Mesenteric fat pad (tissue), 1 donor: Measurements from ENCODE around the gene MAP2. TPM values are rescaled to one million over a fixed set of nuclear protein-coding genes. Genes with fewer than 3 reads are reported as not detected.
"Not testable (repeated sequence)": the region's sequence is repeated elsewhere in the genome, so short reads cannot be mapped to it uniquely, and the experiment has no call there.

Source experiments
- DNase-seq: peaks from one replicate; pipeline ENCODE4 v3.0.0-alpha.2; 2020; ENCODE audit warnings: low spot score
- total RNA-seq: library from RNA; stranded (reverse); fragmentation: NEBNext Ultra II Directional; extraction: Animal tissue kit (Norgen Biotek cat#: 25700); gene quantifications from one replicate; pipeline ENCODE4 v1.2.1, GENCODE V29; 2021
- donor health status: DM: yes; HTN: yes; CAD: no.

MAP2 gene
- total RNA-seq, 1 donor from 2014 or later = 3.4 TPM

- no peak for DNase-seq
These were observed 157.2 kb downstream of the MAP2 start for GRCh38 chr2:209581040-209581439.

DNA sequence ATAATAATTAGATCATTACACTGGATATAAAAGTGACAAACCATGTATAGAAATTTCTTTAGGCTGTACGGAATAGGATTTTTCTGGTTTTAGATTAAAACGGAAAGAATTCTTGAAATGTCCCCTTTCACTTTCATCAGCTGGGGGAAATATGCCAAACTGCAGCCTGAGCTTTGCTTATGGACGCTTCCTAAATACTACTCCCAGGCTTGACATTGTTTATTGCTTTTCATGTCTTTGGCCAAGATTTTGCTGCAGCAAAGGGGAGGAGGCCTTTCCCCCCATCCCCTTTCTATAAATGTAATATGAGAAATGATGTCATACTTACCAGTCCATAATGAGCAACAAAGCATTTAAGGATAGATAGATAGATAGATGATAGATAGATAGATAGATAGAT is 158.4 kb downstream of the MAP2 start:
- no peak for DNase-seq

- DNase-seq = no peak
These were observed 160.6 kb downstream of the MAP2 start for GRCh38 chr2:209584472-209584871.

DNA sequence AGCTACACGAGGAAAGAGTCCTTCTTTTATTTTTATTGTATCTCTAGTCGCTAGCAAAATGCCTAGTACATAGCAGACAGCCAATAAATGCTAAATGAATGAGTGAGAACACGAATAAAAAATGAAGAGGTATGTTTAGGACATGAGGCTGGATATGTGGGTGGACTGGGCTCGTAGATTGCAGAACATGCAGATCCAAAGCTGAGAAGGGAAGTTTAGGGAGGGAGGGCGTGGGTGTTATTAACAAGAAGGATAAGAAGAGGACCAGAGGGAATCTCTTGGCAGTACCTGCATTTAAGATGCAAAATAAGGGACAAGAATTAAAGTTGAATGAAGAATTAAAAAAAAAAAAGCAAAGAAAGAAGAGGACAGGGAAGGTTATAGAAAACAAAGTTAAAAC is 161.1 kb downstream of the MAP2 start:
- DNase-seq = no peak

GRCh38 chr2:209591021-209591420 is 167.2 kb downstream of the MAP2 start:
- DNase-seq = no peak

GRCh38 chr2:209592106-209592505 is 168.3 kb downstream of the MAP2 start:
- no peak for DNase-seq

DNA sequence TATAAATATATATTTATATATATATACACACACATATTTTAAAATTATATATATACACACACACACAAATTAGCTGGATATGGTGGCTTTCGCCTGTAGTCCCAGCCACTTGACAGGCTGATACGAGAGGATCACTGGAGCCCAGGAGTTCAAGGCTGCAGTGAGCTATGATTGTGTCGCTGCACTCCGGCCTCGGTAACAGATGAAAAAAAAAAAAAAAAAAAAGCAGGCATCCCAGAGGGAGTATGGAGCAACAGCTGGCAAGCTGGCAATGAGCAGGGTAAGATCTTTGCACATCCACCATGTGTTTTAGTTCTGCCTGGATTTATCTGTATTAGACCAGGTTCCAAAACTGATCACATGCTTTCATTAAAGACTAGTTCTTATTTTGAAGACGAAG is 170.1 kb downstream of the MAP2 start:
- no peak for DNase-seq

- no peak for DNase-seq
These were observed 172.4 kb downstream of the MAP2 start for GRCh38 chr2:209596262-209596661.

- not testable (repeated sequence) for DNase-seq
These were observed 174.4 kb downstream of the MAP2 start for GRCh38 chr2:209598227-209598626.

GRCh38 chr2:209600341-209601171 is 176.7 kb downstream of the MAP2 start:
- no peak for DNase-seq

- no peak for DNase-seq
These were observed 177.7 kb downstream of the MAP2 start for GRCh38 chr2:209601497-209601896.

DNA sequence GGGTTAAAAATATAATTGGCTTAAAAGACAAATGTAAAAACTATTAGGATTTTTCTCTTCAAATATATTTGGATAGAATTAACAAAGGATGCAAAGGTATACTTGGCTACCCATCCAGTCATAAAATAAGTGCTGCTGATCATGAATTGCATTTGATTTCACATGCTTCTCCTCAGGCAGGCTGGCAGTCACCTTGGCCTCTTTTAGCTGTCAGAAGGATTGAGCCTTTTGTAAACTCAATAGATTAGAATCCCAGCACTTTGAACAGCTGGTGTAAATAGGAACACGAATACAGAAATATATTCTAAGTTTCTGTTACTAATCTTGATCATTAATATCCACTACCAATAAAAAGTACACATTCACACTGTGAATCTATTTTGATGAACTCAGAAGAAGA is 178.4 kb downstream of the MAP2 start:
- DNase-seq = no peak

GRCh38 chr2:209609531-209609930 is 185.7 kb downstream of the MAP2 start:
- no peak for DNase-seq

- DNase-seq = no peak
These were observed 186.8 kb downstream of the MAP2 start for GRCh38 chr2:209610631-209611030.

- no peak for DNase-seq
These were observed 189.9 kb downstream of the MAP2 start for GRCh38 chr2:209613649-209614305.

GRCh38 chr2:209614690-209615369 is 191.0 kb downstream of the MAP2 start:
- no peak for DNase-seq

DNA sequence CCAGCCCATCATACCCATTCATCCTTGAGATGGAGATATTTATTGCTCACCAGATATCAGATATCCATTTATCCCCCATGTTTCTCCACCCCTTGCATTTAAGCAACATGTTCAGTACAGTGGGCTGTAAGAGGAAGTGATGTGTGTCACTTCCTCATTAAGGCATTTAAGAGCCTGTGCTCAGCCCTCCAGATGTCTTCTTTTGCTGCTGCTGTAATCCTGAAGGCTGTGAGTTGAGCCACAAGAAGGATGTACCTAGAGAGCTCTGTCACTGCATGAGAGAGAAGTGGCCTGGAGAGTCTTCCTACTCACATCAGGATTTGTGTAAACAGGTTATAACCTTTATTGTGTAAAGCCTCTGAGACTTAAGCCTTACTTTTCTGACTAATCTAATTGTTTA is 195.9 kb downstream of the MAP2 start:
- DNase-seq = no peak

GRCh38 chr2:209624192-209624938 is 200.5 kb downstream of the MAP2 start:
- DNase-seq = no peak

DNA sequence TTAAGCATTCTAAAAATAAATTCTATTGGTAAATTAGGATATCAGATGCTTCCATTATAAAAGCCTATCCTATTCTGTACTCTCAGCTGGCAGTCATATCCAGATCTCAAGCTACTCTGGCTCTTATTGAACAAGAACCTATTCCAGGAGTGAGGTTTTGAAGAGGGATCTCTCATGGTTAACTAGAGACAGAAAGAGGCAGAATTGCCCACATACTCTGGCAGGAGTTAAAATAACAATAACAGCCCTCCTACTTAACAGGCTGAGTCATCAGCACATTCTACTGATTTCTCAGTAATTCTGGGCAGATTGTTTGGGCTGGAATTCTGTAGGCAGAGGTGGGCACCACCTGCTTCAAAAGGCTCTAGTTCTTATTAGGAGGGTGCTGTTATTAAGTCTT is 205.8 kb downstream of the MAP2 start:
- DNase-seq = no peak

DNA sequence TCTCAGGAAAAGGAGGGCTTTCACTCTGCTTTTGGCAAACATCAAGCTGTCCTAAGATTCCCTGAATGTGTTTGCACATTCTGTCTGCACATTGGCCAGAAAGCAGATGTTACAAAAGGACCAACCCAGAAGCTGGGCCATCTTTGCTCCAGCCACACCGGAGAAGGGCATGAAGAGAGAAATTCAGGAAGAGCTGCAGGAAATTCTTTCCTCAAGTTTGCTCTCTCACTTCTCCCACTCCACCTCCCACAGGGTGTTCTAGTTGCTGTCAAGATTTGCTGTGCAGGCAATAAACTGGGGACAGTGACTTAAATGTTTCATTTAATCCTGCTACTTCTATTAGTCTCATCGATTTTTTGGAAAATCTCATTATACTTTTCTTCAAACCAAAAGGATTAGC is 210.1 kb downstream of the MAP2 start:
- no peak for DNase-seq

- DNase-seq = no peak
These were observed 212.2 kb downstream of the MAP2 start for GRCh38 chr2:209636076-209636475.

DNA sequence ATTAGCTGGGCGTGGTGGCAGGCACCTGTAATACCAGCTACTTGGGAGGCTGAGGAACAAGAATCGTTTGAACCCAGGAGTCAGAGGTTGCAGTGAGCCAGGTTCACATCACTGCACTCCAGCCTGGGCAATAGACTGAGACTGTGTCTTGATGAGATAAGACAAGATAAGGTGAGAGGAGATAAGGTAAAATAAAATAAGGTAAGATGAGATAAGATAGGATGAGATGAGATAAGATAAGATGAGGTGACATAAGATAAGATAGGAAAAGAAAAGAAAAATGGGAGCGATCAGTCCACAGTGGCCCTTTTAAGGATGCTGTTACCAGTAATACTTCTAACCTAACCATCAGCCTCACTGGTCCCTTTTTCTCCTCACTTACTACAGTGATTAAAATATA is 213.4 kb downstream of the MAP2 start:
- no peak for DNase-seq
